GM21390 (cell line): ENCODE results near the gene SP100.
"Not testable (repeated sequence)": the region's sequence is repeated elsewhere in the genome, so short reads cannot be mapped to it uniquely, and the experiment has no call there.

Experiments used
- ATAC-seq: cut with Tn5 transposase; IDR thresholded peaks from one replicate; pipeline ENCODE4 v1.9.1; 2021; ENCODE audit not compliant: unreplicated experiment

Gene SP100

DNA sequence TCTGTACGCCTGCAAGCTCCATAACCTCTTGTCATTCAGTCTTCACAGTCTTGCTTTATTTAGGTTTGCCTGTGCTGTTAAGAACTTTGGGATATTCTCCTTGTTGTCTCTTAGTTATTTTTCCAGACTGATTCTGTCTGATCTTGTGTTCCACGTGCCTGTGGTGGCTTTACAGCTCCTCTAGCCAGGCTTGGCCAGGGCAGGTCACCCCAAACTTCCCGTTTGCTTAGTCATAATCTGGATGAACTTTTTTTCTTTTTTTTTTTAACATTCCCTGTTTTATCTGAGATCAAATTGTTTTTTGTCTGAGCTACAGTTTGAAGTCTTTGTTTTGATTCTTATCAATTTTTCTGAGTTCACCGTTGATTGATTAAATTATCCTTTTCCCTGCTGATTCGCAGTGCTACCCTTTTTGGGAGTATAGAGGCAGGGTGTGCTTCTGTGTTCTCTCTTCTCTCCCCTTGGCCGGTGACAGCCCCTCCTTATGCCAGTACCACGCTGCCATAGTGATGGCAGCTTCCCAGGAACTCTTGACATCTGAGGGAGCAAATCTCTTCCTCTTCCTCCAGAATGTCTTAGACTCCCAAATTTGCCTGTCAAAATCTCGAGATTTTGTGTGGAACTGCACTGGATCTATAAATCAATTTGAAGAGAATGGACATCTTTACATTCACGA, 2.5 kb downstream of the SP100 start:
- no peak for ATAC-seq

- ATAC-seq = no peak
Measured at GRCh38 chr2:230419181-230419580, 3.2 kb downstream of the SP100 start.

- no peak for ATAC-seq
Measured at GRCh38 chr2:230422149-230422548, 6.1 kb downstream of the SP100 start.

DNA sequence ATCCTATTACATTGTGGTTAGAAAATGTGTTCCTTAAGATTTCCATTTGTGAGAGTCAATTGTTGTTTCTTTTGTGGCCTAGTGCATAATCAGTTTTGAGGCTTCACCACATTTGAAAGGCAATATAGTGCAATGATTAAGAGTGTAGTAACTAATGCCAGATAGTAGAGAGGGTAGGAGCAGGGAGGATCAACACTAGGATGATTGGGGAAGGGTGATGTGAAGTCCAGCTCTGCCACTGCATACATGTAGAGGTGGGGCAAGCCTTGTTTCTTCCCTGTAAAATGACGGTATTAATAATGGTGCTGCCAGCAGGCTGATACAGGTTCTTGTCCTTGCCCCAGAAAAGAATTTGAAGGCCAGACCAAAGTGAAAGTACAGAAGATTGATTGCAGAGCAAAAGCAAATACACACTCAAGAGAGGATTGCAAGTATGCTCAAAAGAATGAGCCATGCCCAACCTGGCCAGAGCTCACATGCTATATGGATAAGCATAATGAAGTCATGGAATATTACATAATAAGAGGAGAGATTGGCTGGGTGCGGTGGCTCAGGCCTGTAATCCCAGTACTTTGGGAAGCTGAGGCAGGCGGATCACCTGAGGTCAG, 8.0 kb downstream of the SP100 start:
- no peak for ATAC-seq

DNA sequence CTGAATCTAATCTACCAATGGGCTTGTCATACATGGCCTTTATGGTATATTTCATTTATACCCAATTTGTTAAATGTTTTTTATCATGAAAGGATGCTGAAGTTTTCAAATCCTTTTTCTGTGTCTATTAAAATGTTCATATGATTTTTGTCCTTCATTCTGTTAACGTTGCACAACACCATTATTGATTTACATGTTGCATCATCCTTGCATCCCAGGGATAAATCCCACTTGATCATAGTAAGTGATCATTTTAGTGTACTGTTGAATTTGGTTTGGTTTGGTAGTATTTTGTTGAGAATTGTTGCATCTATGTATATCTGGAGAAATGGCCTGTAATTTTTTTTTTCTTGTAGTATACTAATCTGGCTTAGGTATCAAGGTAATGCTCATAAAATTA, 9.4 kb downstream of the SP100 start:
- ATAC-seq = no peak

DNA sequence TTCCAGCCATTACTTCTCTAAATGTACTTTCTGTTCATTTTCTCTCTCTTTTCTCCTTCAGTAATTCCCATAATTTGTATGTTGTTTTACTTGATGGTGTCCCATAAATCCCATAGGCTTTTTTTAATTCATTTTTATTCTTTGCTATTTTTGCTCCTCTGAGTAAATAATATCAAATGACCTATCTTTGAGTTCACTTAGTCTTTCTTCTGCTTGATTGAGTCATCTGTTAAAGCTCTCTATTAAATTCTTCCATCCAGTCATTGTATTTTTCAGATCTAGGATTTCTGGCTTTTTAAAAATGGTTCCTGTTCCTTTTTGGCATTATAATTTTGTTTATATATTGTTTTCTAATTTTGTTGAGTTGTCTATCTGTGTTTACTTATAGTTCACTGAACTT, 13.5 kb downstream of the SP100 start:
- no peak for ATAC-seq

GRCh38 chr2:230430957-230431910, 15.2 kb downstream of the SP100 start:
- ATAC-seq = no peak

GRCh38 chr2:230434677-230435324, 18.8 kb downstream of the SP100 start:
- ATAC-seq = no peak

DNA sequence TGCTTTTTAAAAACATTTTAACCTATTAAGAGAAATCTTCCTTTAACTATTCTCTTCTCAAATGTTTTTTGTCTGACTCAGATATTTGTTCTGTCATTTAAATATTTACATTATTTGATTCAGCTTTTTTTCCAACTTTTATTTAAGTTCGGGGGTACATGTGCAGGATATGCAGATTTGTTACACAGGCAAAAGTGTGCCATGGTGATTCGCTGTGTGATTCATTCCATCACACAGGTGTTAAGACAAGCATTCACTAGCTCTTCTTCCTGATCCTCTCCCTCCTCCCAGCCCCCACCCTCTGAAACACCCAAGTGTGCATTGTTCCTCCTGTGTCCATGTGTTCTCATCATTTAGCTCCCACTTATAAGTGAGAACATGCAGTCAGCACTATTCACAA, 19.4 kb downstream of the SP100 start:
- ATAC-seq = no peak

GRCh38 chr2:230439121-230439520, 23.1 kb downstream of the SP100 start:
- not testable (repeated sequence) for ATAC-seq

GRCh38 chr2:230439590-230439989, 23.6 kb downstream of the SP100 start:
- ATAC-seq = no peak

DNA sequence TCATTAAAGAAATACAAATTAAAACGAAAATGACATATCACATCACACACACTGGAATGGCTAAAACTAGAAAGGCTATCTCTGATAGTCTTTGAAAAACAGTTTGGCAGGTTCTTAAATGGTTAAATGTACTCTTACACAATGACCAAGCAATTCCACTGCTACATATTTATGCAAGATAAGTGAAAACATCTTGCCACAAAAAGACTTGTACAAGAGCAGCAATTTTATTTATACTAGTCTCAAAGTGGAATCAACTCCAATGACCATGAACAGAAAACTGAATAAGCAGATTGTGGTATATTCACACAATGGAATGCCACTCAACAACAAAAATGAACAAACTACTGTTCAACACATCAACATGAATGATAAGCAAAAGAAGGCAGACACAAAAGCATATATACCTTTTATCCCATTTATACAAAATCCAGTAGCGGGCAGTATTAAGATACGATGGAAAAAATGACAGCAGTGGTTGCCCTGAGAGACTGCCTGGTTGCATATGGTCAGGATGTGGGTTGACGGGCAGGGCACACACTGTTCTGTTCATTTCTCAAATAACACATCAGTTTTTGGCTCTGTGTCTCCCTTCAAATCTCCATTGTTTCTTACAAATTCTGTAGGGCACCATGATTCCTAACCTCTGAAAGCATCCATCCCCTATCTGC, 25.4 kb downstream of the SP100 start:
- peak; percentile 56 for ATAC-seq

GRCh38 chr2:230443541-230443940, 27.5 kb downstream of the SP100 start:
- no peak for ATAC-seq

- ATAC-seq = no peak
Measured at GRCh38 chr2:230444832-230445231, 28.8 kb downstream of the SP100 start.

DNA sequence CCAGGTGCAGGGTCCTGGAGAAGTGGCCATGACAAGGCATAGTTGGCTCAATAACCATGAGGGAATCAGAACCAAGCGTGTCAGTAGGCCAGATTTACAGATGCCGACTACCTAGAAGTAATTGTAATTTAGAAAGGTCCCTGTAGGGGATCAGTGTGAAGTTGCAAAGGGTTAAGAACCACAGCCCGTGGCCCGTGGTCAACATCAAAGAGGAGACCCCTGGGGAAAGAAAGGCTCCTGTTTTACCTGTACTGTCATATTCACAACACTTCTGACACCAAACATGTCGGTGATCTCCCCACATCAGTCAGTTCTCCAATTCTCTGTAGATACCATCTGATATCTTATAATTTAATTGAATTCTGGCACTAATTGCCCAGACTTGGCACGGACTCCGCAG, 31.0 kb downstream of the SP100 start:
- ATAC-seq = no peak

- ATAC-seq = peak; percentile 78
Measured at GRCh38 chr2:230447455-230448451, 31.8 kb downstream of the SP100 start.

DNA sequence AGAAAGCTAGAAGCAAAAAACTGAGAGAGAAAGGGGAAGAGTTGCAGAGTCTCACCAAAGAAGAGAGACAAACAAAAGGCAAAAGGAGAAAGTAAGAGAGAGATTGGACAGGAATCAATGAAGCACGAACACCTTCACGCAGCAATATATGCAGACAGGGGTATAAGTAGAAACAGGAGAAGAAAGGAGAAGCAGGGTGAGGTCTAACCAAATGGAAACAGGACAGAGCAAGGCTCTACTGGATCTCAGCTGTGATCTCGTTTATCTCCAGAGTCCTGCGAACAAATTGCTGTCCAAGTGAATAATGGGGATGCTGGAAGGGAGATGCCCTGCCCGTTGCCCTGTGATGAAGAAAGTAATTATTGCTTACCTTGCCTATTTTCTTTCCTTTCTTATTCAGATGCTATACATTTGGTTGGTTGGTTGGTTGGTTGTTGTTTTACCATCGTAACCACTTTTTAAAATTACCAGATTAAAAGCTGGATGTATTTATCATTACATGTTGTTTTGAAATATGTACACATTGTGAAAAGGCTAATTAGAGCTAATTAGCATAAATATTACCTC, 34.0 kb downstream of the SP100 start:
- no peak for ATAC-seq

DNA sequence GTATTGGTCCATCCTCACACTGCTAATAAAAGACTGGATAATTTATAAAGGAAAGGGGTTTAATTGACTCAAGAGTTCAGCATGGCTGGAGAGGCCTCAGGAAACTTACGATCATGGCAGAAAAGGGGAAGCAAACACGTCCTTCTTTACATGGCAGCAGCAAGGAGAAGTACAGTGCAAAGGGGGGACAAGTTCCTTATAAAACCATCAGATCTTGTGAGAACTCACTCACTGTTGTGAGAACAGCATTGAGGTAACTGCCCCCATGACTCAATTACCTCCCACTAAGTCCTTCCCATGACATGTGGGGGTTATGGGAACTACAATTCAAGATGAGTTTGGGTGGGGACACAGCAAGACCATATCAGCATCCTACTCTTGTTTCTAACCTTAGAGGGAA, 37.0 kb downstream of the SP100 start:
- no peak for ATAC-seq

DNA sequence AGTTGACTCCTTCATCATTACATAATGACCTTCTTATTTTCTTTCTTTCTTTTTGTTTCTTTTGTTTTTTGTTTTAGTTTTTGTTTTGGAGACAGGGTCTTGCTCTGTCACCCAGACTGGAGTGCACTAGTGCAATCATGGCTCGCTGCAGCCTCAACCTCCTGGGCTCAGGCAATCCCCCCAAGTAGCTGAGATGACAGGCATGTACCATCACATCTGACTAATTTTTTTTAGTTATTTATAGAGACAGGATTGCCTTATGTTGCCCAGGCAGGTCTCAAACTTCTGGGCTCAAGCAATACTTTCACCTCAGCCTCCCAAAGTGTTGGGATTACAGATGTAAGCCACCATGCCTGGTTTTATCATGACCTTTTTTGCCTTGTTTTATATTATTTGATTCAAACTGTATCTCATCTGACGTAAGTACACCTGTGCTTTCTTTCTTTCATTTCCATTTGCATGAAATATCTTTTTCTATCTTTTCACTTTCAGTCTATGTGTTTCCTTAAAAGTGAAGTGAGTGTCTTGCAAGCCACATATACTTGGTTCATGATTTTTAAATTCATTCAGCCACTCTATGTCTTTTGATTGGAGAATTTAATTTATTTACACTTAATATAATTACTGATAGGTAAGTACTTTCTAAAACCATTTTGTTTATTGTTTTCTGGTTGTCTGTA, 39.1 kb downstream of the SP100 start:
- ATAC-seq = no peak
